Activated CD4-positive, alpha-beta T cell treated with anti-CD3 and anti-CD28 coated beads, Interleukin-2, amount 50 U/mL, for 24 hours (primary cell): ENCODE data around the gene IL34.

ENCODE experiments used
- DNase-seq, 2 donors: peaks; one replicate each; pipeline ENCODE4 v3.0.0-alpha.2; 2020; ENCODE audit warnings: low read depth in 1 of 2, low spot score in 1 of 2

Gene IL34

GRCh38 chr16:70687671-70688245 lies 41.4 kb downstream of the IL34 start:
- DNase-seq, result no peak

GRCh38 chr16:70688246-70688742 lies 41.9 kb downstream of the IL34 start:
- no peak for DNase-seq

DNA sequence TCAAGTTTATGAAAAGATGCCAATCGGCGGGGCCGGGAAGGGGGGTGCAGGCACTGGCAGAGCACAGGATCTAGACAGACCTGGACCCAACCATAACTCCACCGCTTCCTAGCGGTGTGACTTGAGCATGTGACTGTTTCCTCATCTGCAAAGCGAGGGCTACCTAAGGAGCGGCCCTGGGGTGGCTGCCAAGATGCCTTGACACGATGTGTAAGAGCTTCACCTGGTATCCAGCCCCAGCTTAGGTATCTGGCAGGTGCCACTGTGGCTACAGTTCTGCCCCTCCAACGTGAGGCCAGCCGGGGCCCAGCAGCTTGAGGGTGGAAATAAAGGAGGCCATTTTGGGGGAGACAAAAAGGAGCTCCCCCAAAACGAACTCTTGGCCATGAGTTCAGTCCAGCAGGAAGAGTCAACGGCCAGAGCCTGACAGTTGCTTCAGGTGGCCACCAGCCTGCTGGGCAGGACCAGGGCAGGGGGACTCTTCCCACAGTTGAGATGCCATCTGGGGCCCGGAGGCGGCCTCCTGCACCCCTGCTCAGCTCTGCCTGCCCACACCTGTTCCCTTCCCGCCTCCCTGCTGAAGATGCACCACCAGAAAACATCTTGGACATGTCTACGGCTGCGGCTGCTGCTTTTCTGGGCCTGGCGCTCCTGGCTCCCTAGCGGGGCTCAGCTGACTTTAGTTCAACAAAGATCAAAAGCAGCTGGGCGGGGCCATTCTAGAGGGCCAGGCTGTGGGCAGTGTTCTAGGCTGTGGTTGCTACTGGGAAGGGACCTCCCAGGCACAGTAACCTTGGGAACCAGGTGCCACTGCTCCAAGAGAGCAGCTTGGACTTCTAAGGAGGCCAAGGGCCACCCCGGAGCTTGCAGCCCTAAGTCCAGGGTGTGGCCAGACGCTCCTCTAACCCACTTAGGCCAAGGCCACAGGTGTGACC lies 42.9 kb downstream of the IL34 start:
- DNase-seq, result no peak

DNA sequence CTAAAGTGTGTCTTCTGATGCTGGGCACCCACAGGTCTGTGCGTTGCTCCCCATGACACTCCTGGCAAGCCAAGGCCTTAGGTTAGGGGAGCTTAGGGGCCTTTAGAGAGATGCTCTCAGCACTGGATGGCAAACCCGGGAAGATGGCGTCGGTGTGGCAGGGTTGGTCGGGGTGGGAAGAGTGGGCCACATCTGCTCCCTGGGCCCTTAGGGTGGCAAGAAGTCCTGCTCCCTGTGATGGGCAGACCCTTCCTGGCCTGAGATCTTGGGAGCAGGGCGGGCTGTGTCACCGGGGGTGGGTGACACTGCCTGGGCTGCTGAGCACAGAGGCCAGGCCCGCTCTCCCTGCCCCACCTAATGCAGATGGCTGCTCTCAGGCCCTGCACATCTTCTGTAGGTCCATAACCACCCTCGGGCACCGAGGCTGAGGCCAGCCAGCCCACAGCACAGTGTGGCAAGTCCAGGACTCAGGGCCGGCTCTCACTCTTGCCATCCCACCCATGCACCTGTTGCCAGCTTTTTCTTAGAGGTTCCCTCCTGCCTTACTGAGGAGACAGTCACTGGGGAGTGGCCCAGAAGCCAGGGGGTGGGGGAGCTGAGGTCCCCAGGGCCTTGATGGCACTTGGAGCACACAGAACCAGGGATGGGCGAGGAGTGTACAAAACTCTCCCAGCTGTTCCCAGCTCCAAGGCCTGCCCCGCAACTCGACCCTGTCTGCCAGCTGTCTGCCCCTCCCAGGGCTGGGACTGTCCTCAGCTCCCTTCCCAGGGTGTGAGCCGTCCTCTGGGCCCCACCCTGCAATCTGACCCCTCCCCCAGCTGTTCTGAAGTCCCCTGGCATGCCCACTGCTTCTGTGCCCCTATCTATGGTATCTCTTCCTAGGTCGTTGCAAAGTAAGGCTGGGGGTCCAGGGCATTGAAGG lies 43.9 kb downstream of the IL34 start:
- no peak for DNase-seq

DNA sequence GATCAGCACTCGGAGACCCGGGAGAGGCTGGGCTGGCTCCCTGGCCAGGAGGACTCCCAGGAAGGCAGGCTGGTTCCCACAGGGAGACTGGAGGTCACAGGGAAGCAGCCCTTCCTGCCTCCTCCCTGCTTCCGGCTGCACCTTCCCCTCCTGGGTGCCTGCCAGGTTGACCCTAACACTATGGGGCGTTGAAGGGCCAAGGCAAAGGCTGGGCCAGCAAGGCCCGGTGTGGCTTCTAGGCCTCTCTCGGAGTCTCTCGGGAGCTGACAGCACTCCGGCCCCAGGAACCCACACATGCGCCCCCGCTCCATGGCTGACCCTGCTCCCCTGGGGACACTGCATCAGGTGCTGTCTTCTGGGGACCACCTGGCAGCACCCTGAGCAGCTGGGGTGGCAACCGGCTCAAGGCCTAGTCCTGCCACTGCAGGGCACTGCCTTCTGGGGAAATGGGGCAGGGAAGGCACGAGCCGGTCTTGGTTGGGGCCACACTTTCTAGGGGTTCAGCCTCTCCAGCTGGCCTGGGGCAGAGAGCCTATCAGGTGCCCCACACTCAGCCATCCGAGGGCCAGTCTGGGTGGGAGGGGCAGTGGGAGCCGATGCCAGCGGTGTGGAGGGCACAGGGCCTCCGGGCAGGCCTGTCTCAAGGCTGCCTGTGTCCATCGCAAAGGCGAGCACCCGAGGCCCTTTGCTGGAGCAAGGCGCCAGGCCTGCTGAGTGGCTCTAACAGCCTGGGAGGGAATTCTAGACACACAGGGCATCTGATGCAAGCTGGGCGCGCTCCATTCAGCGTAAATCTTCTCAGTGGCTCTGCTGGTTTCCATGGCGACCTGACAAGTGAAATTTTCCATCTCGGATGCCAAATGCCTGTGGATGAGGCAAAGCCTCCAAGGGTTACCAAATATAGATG lies 45.1 kb downstream of the IL34 start:
- DNase-seq, result no peak

GRCh38 chr16:70692130-70692872 lies 45.9 kb downstream of the IL34 start:
- no peak for DNase-seq

DNA sequence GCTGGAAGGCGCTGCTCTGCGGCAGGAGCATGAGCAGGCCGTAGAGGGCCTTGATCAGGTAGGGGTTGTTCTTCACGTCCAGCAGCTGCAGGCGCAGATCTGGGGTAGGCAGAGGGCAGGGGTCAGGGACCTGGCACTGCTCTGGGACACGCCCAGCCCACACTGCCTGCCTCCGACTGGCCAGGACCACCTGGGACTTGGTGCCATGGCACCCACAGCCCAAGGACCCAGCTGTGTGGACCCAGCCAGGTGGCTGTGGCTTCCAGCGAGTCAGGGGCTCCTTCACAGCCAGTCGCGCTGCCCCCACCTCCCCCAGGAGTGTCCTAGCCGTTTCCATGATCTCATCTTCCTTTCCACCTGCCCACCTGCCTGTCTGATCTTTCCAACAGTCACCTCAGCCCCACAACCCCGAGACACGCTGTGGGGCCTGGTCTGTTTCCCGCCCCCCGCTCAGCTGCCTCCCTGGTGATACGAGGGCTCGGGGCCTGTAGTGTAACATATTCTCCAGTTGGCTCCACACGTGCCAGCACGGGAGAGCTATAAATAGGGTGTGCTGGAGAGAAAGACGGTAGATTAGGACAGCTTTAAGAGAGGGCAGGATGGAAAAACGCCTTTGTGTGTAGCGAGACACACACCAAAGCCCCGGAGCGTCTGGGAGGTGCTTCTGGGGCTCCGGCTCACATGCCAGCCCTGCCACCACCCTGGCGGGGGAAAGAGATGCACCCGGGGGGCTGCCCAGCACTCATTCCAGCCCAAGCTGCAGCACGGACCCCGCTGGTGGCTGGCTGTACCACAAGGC lies 46.7 kb downstream of the IL34 start:
- DNase-seq, result no peak

DNA sequence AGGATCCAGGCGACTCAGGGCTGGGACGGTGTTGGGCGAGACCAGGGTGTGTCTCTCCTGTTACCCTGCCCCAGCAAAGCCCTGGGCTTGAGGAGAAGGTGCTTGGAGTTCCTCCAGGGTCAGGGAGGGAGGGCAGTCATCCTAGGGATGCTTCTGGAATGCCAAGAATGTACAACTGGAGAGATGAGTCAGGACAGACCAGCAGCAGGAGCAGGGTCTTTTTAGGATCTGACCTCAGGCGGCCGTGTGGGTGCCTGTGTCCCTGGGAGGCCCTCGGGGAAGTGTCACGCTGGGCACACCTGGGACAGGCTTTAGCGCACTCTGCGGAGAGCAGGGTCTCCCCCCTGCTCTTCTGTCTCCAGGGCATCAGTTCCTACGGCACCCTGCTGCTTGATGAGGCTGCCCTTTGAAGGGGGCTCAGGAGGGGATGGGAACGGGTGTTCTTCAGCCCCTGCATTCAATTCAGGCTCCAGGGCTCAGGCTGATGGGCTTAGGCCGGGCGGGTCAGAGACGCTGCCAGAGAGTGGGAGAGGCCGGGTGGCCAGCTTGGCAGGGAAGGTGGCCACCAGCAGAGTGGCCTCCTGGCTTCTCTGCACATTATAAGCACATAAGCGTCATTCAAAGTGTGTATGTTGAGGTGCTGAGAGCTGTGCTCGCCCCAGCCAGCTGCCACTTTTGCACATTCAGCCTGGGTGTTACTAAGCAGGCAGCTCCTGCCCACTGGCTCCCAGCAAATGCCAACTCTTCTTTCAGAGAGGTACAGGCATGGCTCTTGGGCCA lies 47.9 kb downstream of the IL34 start:
- DNase-seq, result no peak

DNA sequence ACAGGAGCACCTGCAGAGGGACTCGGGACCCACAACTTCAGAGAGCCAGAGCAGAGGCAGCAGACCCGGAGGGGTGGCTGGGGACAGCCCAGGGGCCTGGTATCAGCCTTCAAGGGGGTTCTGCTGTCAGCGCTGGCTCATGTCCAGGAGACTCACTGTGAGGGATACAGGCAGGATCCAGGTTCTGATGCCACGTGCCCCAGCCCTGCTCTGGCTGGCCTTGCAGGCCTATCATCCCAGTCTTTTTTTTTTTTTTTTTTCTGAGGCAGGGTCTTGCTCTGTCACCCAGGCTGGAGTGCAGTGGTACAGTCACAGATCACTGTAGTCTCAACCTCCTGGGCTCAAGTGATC lies 48.5 kb downstream of the IL34 start:
- DNase-seq, result no peak

GRCh38 chr16:70695331-70696070 lies 49.1 kb downstream of the IL34 start:
- no peak for DNase-seq

GRCh38 chr16:70696355-70696754 lies 50.0 kb downstream of the IL34 start:
- no peak for DNase-seq

- no peak for DNase-seq
These were observed 50.7 kb downstream of the IL34 start for GRCh38 chr16:70696952-70697593.

- DNase-seq, result no peak
These were observed 51.3 kb downstream of the IL34 start for GRCh38 chr16:70697594-70698170.

- DNase-seq, result no peak
These were observed 52.5 kb downstream of the IL34 start for GRCh38 chr16:70698901-70699300.

DNA sequence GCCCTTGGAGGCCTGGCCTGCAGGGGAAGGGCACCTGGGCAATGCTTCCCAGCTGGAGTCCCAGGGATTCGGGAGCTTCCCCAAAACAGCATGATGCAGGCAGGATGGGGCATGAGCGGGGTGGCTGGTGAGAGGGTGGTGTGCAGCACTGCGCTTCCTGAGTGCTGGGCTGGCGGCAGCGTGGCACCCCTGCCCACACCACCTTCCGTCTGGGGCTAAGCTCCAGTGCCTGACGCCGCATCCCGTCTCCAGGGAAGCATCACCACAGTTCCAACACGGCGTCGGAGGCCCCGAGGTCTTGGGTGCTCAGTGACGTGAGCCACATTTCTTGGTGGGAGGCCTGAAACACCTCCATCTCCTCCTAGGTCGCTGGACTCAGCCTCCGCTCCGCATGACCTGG lies 53.3 kb downstream of the IL34 start:
- no peak for DNase-seq

DNA sequence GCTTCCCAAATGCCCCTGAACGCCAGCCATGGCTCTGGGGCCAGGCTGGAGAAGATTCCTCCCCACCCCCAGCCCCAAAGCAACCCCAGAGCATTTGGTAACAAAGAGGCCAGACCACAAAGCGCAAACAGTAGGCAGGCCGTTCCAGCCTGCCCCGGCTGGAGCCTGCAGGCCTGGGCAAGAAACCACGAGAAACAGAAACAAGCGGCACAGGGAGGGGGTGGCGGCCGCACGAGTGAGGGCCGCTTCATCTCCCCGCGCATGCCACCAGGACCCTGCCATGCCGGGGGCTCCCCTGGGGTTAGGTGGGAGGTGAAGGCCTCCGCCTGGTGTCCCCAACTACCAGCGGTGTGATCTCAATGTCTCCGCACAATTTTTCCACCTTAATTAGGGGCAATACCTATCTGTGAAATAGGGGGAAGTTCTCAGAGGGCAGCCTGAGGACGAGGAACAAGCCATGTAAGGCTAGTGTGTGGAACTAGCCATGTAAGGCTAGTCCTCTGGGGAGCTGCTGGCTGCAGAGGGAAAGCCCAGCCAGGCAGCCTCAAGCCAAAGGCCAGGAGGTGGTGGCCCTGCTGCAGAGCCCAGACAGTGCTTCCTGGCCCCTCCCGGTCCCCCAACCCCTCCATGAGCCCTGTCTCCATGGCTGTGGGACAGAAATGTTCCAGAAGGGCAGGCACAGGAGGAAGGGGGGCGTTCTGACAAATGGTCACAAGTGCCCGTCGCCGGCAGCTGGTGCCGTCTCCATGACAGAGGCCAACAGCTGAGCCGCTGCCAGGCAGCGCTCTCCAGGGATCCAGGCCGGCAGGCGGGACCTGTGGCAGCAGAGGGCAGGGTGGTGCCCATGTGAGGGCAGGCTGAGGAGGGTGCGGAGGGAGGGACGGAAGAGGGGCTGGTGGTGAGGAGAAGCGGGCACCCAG lies 54.0 kb downstream of the IL34 start:
- DNase-seq, result no peak
